ENCODE data around the gene NSD2. TPM values are rescaled to one million over a fixed set of nuclear protein-coding genes. Genes with fewer than 3 reads are reported as not detected.
"Not testable (repeated sequence)": the region's sequence is repeated elsewhere in the genome, so short reads cannot be mapped to it uniquely, and the experiment has no call there.

The NSD2 gene
- total RNA-seq, 1 experiment from 2014 or later, result 71.9 TPM

- peak; percentile 64 for DNase-seq (ENCODE audit: low read depth)
These were observed 28.2 kb downstream of the NSD2 start for GRCh38 chr4:1899149-1900086.

DNA sequence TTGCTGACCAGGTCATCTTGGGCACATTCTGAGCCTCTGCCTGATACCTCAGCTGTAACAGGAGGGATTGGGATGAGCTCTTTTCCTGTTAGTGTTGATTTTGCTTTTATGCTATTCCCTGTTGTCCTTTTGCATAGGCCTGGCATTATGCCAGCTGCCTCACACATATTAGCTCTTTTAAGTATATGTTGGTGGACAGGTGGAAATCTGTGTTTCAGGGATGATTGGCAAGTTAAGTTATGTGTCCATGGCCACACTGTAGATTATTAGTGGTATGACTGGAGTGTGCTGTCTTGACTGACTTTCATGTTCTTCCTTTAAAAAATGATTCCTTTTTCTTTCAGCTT, 28.9 kb downstream of the NSD2 start:
- no peak for DNase-seq (ENCODE audit: low read depth)

- DNase-seq (ENCODE audit: low read depth), result no peak
These were observed 29.4 kb downstream of the NSD2 start for GRCh38 chr4:1900624-1901023.

- DNase-seq (ENCODE audit: low read depth), result no peak
These were observed 29.9 kb downstream of the NSD2 start for GRCh38 chr4:1901127-1901526.

DNA sequence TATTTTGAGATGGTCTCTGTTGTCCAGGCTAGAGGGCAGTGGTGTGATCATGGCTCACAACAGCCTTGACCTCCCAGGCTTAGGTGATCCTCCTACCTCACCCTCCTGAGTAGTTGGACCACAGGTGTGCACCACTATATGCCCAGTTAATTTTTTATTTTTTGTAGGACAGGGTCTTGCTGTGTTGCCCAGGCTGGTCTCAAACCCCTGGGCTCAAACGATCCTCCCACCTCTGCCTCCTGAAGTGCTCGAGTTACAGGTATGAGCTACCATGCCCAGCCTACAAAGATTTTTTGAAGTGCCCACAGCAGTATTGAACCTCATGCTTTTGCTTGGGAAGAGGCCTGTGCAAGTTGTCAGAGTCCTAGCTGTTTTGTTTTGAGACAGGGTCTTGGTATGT, 31.1 kb downstream of the NSD2 start:
- DNase-seq (ENCODE audit: low read depth), result no peak

DNA sequence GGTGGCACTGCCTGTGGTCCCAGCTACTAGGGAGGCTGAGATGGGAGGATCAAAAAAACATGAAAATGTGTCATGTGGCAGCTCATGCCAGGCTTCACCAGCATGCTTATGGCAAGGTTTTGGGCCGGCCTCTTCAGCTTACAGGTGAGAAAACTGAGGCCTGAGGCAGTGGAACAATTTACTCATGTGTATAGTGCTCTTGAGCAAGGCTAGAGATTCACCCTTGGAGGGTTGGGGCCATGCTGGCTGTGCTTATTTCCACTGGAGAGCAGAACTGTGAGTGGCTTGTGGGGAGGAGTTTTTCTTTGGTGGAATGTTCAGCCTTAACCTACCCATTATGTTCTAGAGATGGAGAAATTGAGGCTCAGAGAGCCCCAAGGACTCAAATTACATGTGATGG, 31.8 kb downstream of the NSD2 start:
- no peak for DNase-seq (ENCODE audit: low read depth)

DNA sequence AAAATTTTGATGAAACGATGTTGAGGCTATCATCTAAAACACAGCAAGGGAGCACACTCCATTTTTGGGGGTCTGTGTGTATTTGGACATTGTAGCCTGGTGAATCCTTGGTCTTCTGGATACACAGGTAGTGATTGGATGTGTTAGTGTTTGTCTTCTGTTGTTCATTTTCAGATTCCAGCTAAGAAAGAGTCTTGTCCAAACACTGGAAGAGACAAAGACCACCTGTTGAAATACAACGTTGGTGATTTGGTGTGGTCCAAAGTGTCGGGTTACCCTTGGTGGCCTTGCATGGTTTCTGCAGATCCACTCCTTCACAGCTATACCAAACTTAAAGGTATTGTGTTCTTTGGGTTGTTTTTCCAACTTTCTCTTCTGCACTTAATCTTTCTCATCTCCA, 32.8 kb downstream of the NSD2 start:
- DNase-seq (ENCODE audit: low read depth), result no peak

GRCh38 chr4:1907848-1908525, 36.8 kb downstream of the NSD2 start:
- DNase-seq (ENCODE audit: low read depth), result no peak

DNA sequence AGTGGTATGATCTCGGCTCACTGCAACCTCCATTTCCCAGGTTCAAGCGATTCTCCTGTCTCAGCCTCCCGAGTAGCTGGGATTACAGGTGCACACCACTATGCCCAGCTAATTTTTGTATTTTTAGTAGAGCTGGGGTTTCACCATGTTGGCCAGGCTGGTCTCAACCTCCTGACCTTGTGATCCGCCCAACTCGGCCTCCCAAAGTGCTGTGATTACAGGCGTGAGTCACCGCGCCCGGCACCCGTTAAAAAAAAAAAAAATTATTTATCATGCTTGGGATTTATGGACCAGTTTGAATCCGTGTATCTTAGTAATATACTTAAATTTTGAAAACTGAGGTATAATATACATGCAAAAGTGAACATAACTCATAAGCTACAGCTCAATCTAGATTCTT, 38.5 kb downstream of the NSD2 start:
- not testable (repeated sequence) for DNase-seq (ENCODE audit: low read depth)

DNA sequence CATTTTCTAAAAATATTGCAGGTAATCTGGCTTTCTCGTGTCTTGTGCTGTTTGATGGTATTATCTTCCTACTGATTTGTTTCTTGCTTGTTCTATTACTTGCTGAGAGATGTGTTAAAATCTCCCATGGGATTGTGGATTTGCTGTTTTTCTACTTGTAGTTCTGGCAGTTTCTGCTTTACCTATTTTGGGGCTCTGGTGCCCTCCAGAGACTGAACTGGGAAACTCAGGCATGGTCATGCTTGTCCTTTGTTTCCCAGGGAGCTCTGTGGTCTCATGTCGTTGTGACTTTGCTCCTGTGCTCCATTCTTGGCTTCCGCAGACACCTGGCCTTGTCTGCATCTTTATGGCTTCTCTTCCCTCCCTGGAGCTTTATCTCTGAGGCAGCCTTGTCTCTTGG, 39.5 kb downstream of the NSD2 start:
- DNase-seq (ENCODE audit: low read depth), result peak; percentile 50

DNA sequence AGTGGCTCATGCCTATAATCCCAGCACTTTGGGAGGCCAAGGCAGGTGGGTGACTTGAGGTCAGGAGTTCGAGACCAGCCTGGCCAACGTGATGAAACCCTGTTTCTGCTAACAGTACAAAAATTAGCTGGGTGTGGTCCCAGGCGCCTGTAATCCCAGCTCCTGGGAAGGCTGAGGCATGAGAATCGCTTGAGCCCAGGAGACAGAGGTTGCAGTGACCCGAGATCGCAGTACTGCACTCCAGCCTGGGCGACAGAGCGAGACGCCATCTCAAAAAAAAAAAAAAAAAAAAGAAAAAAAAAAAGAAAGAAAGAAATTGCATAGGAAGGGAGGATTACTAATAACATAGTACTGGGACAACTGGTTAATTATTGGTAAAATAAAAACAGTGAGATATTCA, 40.1 kb downstream of the NSD2 start:
- DNase-seq (ENCODE audit: low read depth), result not testable (repeated sequence)

DNA sequence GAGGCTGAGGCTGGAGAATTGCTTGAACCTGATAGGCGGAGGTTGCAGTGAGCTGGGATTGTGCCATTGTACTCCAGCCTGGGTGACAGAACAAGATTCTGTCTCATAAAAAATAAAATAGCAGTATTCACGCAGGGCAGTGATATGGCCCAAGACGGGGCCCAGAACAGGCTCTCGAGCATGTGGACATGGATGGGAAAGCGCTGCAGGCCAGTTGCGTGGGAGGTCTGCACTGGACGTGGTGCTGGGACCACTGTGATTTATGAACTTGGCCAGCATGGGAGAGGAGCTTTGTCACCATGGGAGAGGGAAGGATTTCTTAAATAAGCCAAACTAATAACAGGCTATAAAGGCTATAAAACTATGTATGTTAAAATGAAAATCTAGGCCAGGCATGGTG, 51.6 kb downstream of the NSD2 start:
- no peak for DNase-seq (ENCODE audit: low read depth)

DNA sequence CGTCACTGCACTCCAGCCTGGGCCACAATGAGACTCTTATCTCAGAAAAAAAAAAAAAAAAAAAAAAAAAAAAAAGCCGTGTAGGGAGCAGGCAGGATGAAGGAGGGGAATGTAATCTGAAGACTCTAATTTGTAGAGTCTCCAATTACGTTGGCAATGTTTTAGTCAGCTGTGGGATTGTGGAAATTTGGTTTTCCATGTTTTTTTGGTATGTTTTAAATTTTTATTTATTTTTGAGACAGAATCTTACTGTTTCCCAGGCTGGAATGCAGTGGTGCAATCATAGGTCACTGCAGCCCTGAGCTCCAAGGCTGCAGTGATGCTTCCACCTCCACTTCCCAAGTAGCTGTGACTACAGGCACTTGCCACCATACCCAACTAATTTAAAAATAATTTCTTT, 56.5 kb downstream of the NSD2 start:
- DNase-seq (ENCODE audit: low read depth), result no peak

DNA sequence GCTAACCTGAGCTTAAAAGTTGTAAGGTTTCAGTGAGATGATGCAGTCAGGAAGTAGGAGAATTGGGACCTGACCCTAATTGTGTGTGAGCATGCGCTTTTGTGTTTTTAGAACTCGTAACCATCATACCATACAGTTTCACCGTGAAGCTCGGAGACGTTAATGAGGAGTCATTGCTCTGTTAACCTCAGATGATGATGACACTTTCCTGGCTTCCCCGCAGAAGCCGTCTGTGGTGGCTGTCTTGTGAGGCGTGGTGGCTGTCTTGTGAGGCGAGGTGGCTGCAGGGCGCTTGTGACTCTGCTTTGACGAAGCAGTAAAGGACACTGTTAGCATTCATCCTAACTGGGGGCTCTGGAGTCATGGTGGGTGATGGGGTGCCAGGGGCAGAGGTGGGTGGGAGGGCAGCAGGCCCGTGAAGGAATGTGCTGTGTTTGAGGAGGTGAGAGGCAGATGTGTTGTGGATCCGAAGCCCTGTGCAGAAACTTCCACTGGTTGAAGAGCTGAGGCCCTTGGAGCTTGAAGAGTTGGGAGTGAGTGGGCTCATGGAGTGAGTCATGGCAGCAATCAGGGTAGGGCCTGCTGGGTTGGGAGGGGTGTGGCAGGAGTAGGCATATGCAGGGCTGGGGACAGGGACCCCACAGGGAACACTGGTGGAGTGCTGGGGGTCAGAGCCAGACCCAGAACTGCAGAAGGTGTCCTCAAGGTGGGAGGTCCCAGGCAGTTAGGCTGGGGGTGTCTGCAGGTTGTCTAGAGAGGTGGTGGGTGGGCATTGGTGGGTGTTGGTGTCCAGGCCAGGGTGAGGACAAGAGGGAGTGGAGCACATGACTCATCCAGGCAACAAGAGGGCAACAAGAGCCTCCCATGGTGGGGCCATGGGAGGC, 57.4 kb downstream of the NSD2 start:
- DNase-seq (ENCODE audit: low read depth), result peak; percentile 16

DNA sequence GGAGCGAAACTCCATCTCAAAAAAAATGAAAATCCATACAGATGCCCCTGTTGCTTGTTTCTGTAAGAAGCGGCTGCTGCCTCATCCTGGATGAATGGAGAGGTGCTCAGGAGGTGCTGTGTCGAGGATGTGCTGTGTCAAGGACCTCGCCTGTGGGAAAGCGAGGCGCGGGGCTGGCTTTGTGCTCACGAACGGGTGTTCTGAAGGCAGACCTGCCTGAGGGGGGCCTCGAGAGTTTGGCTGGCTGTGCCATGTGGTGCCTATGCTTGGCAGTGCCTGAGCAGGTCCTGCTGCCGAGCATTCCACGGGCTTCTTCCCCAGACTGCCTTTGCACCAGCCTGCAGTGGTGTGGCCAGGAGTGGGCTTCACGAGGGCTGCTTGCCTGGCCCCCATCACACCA, 61.5 kb downstream of the NSD2 start:
- DNase-seq (ENCODE audit: low read depth), result no peak

- DNase-seq (ENCODE audit: low read depth), result no peak
These were observed 62.5 kb downstream of the NSD2 start for GRCh38 chr4:1933700-1934099.

DNA sequence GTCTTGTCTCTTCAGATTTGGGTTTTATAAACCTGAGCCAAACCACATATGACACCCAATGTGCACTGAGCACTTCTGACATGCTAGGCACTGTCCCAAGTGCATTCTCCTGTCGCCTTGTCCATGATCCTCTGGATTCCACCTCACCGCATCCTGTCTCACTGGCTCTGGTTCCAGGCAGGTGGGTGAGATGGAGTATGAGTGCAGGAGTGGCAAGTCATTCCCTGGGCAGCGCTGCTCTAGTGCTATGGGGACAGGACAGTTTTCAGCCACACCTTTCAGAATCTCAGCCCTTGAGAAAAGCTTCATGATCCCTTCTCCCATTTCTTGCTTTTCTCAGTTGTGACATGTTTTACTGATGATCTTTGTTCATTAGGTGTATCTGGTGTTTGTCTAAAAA, 66.4 kb downstream of the NSD2 start:
- DNase-seq (ENCODE audit: low read depth), result no peak

DNA sequence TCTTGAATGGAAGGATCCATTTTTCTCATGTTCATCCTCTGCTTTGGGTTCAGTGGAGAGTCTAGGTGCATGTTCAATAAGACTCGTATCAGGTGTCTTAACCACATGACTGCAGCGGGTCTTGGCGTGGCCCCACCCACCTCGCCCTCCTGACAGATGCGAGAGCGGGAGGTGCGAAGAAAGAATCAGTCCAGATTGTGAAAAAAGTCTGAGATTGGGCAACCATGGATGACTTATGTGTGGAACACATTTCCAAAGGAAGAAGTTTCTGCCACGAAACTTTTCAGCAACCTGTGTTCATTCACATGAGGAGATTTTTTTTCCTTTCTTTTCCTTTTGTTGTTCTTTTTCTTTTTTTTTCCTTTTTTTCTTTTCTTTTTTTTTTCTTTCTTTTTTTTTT, 66.8 kb downstream of the NSD2 start:
- no peak for DNase-seq (ENCODE audit: low read depth)

- peak; percentile 93 for DNase-seq (ENCODE audit: low read depth)
These were observed 68.7 kb downstream of the NSD2 start for GRCh38 chr4:1939664-1940509.

DNA sequence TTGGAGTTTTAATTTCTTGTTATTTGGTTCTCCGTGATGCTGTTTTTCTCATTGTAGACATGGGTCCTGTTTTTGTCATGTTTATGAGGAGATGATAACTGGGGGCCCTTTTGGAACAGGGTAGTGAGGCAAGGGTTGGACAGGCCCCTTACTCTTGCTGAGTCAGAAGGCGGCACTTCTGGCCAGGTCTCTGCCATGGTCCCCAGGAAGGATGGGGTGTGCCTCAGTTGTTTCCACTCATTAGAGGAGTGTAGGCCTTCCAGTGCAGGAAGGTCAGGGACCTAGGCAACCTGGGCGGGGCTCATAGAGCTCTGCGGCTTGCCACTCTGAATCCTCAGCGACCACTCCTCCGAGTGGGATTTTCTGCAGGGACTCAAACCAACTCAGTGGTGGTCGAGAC, 69.4 kb downstream of the NSD2 start:
- no peak for DNase-seq (ENCODE audit: low read depth)

GRCh38 chr4:1943928-1944327, 72.7 kb downstream of the NSD2 start:
- DNase-seq (ENCODE audit: low read depth), result no peak
